SK-N-MC (cell line): Measurements from ENCODE around the gene HDAC7.

Experiments used
- DNase-seq: peaks from one replicate; pipeline ENCODE4 v3.0.0-alpha.2; 2011; ENCODE audit warnings: low read depth, low spot score
- H3K27ac ChIP-seq: fragments of 200-600 bp; sonication (generic); 2 replicates; pipeline ENCODE4 v1.5.1; 2016; ENCODE audit warnings: mixed run types
- H3K36me3 ChIP-seq: fragments of 200-600 bp; sonication (generic); 2 replicates; pipeline ENCODE4 v1.6.1; 2017; ENCODE audit warnings: antibody characterized with exemption, low read length, mixed read lengths; ENCODE audit not compliant: insufficient read depth
- H3K4me3 ChIP-seq: fragments of 200-600 bp; sonication (generic); 2 replicates; pipeline ENCODE4 v1.5.1; 2016
- H3K9ac ChIP-seq: fragments of 200-600 bp; sonication (generic); 2 replicates; pipeline ENCODE4 v1.8.0; 2017; ENCODE audit warnings: mixed run types, mixed read lengths; ENCODE audit not compliant: insufficient read length
- H3K9me3 ChIP-seq: fragments of 200-600 bp; sonication (generic); 2 replicates; pipeline ENCODE4 v1.6.1; 2017; ENCODE audit warnings: low read depth, mild to moderate bottlenecking, antibody characterized with exemption, low read length, moderate library complexity, mixed read lengths
- EZH2 ChIP-seq: fragments of 200-600 bp; sonication (generic); IDR thresholded peaks from one replicate; pipeline ENCODE4 v1.6.1; 2017; ENCODE audit warnings: antibody characterized with exemption
- FOXP2 ChIP-seq: optimal IDR thresholded peaks from 2 replicates; pipeline ENCODE3; 2011; ENCODE audit warnings: mild to moderate bottlenecking, moderate library complexity; ENCODE audit not compliant: insufficient read depth; ENCODE audit errors: extremely low read length, control extremely low read depth
- POLR2AphosphoS5 ChIP-seq: IDR thresholded peaks from 2 replicates; pipeline ENCODE4 v1.6.1; 2012; ENCODE audit warnings: mild to moderate bottlenecking, low read depth, low read length, borderline replicate concordance

Gene HDAC7

DNA sequence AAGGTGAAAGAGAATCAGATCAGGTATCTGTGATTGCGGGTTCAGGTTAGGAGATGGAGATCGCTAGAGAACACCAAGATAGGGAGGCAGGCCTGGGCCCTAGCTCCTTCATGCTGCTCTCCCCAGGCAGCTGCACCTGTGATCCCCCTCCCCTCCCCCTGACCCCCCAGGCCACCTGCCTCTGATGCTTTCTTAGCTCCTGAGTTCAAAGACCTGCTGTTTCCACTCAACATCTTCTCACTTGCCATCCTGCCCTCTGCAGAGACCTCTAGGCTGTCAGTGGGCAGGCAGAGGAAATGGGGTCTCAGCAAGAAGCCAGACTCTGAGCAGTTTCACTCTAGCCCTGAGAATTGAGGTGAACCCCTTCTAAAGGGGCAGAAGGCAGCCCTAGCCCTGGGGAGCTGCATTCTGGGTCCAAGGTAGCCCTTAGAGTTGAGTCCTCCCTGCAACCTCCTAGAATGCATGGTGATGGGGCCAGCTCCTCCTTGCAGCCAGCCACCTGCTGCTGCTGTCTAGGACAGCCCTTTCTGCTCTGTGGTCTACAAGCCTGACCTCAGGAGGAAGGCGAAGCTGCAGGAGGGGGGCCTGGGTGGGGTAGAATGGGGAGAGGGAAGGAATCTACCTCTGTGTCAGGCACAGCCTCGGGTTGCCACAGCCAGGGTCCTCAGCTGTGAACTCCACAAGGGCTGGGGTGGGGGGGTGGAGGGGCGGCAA lies 53.0 kb downstream of the HDAC7 start:
- no peak overlapping the region for H3K27ac ChIP-seq

GRCh38 chr12:47763481-47764346 lies 56.0 kb downstream of the HDAC7 start:
- Histone ChIP-seq H3K9ac (no peak overlapping the region), H3K27ac (no peak overlapping the region)
- DNase-seq: no peak

More for the DNA sequence above, 53.0 kb downstream of the HDAC7 start:
- Histone ChIP-seq H3K4me3 (no peak overlapping the region), H3K36me3 (no peaks in the 10 kb centered on the region), H3K9me3 (no peaks in the 10 kb centered on the region), H3K9ac (no peak overlapping the region)
- no peak for DNase-seq
- TF ChIP-seq FOXP2 (no peak), EZH2 (no peak)

GRCh38 chr12:47762850-47763465 lies 56.7 kb downstream of the HDAC7 start:
- TF ChIP-seq POLR2AphosphoS5: no peak
- TF ChIP-seq FOXP2: no peak
- no peak for TF ChIP-seq EZH2
- Histone ChIP-seq H3K27ac (no peak overlapping the region), H3K36me3 (no peaks in the 10 kb centered on the region), H3K9ac (no peak overlapping the region), H3K9me3 (no peaks in the 10 kb centered on the region), H3K4me3 (no peak overlapping the region)
- DNase-seq: no peak

More at GRCh38 chr12:47763481-47764346, 56.0 kb downstream of the HDAC7 start:
- no peaks in the 10 kb centered on the region for H3K36me3 ChIP-seq
- TF ChIP-seq FOXP2 (no peak), POLR2AphosphoS5 (no peak), EZH2 (no peak)
- no peak overlapping the region for H3K4me3 ChIP-seq
- H3K9me3 ChIP-seq: no peaks in the 10 kb centered on the region

DNA sequence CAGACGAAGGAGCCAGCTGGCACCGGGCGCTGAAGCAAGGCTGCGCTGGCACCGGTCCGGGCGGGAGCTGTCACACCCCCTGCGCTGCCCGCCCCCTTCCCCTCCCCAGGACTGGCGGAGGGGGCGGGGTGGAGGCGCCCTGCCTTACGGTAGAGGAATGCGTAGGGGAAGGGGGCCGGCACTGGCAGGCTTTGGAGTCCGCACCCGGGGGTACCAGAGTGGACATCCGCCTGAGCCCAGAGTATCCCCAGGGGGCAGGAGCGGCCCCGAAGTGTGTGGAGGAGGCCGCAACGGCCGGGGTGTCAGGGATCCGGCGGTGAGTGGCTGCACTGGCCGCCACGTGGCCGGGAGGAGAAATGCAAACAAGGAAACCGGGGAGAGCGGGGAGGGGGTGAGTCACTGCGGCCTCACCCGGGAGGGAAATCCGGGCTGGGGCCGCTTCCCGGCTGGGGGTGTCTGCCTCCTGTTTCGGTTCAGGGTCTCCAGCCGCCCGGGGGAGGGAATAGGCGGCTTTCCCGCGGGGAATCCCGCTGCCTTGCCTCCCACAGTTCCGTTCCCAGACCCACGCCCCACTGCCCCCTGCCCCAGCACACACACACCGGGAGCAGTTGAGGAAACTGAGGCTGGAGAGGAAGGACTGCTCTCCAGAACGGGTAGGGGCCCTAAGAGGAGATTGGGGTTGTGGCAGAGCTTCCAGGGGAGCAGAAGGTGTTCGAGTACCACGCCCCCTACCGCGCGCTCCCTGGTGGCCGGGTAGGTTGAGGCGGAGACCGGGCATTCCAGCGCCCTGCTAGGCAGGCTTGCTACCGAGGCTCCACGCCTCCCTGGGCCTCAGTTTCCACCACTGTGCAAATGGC lies 60.6 kb downstream of the HDAC7 start, which contains the start of gene RAPGEF3:
Gene RAPGEF3 (minus strand): TSS at position 47 of the 857 bp plus-strand sequence. CDS start 324 bp downstream, outside the sequence.
- Histone ChIP-seq H3K36me3 (no peaks in the 10 kb centered on the region), H3K27ac (no peak within 1 kb of the TSS), H3K4me3 (peak within 1 kb of the TSS; percentile 89), H3K9ac (peak within 1 kb of the TSS; percentile 78), H3K9me3 (no peaks in the 10 kb centered on the region)
- DNase-seq: no peak
- no peak for TF ChIP-seq EZH2
- no peak for TF ChIP-seq FOXP2
- TF ChIP-seq POLR2AphosphoS5: no peak

DNA sequence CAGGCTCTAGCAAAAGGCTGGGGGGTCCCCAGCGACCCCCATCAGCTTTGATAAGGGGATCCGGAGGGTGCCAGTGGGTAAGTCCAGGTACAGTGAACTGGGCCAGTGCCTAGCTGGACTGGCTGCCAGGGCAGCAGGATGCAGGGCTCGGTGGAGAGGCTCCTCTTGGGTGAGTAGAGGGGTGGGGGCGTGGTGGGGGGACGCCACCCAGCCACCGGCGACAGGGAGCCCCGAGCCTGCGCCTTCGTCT lies 61.2 kb downstream of the HDAC7 start:
- Histone ChIP-seq H3K9me3 (no peaks in the 10 kb centered on the region), H3K9ac (peak overlapping the region; percentile 78), H3K27ac (no peak overlapping the region), H3K36me3 (no peaks in the 10 kb centered on the region), H3K4me3 (peak overlapping the region; percentile 89)
- no peak for DNase-seq
- TF ChIP-seq POLR2AphosphoS5: no peak
- no peak for TF ChIP-seq FOXP2
- TF ChIP-seq EZH2: no peak

DNA sequence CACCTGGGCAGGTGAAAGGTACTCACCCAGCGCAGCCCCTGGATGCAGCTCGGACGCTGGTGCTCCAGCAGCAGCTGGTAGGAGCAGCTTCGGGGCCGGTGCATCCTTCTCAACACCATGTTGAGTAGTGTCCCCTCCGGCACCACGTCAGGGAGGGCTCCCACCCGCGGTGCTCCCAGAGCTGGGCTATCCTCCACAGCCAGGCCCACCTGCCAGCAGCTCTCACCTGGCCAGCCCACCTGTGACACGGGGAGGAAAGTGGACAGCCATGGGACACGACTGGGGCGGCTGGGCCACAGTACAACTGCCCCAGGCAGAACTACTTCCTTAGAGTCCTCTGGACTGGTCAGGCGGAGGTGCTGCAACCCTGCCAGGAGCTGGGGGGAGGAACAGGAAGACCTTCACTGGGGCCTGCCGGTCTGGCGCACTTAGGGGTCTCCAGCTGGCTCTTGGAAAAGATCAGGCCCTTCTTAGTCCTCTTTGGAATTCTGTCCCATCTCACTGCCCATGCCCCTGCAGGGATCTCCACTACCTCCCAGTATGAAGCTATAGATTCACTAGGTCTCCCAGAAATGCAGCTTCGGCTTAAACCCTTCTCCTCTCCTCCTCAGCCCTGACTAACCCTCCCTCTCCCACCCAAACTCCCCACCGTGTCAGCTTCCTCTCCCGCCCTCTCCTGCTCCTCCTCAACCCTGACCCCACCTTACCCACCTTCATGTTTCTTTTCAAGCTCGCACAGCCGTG lies 61.7 kb downstream of the HDAC7 start:
- Histone ChIP-seq H3K9ac (no peak overlapping the region), H3K36me3 (no peaks in the 10 kb centered on the region), H3K9me3 (no peaks in the 10 kb centered on the region), H3K4me3 (peak overlapping the region; percentile 89; the same call in 1 of the 2 replicates), H3K27ac (no peak overlapping the region)
- TF ChIP-seq POLR2AphosphoS5 (no peak), EZH2 (no peak), FOXP2 (no peak)
- no peak for DNase-seq

- Histone ChIP-seq H3K4me3 (no peak overlapping the region), H3K9ac (no peak overlapping the region), H3K36me3 (no peaks in the 10 kb centered on the region), H3K27ac (no peak overlapping the region), H3K9me3 (no peaks in the 10 kb centered on the region)
- no peak for DNase-seq
- no peak for TF ChIP-seq POLR2AphosphoS5
- no peak for TF ChIP-seq FOXP2
- no peak for TF ChIP-seq EZH2
Observed at GRCh38 chr12:47757364-47757839, 62.3 kb downstream of the HDAC7 start.
